GM19438 (cell line): ENCODE results near the gene SMC4.
A peak's percentile ranks its signal among the peaks of the same experiment; 100 is the strongest.
"Not testable (repeated sequence)": the region's sequence is repeated elsewhere in the genome, so short reads cannot be mapped to it uniquely, and the experiment has no call there.

Source experiments
- ATAC-seq: cut with Tn5 transposase; IDR thresholded peaks from one replicate; pipeline ENCODE4 v1.9.1; 2021; ENCODE audit warnings: low read depth; ENCODE audit not compliant: unreplicated experiment

SMC4 gene

GRCh38 chr3:160399125-160400029 lies at the start of gene SMC4, which contains the start of gene IFT80:
Gene SMC4, plus strand, starts transcription at chr3:160399650. Its CDS starts 1,177 bp downstream, at chr3:160400827.
Gene IFT80, minus strand, starts transcription at chr3:160399225. Its CDS starts 14,625 bp downstream, at chr3:160384600.
- ATAC-seq: peak; percentile 94

- ATAC-seq: no peak
Observed at GRCh38 chr3:160355826-160356225, 43.6 kb upstream of the SMC4 start.

- not testable (repeated sequence) for ATAC-seq
Observed at GRCh38 chr3:160362896-160363295, 36.6 kb upstream of the SMC4 start.

- ATAC-seq: no peak
Observed at GRCh38 chr3:160365869-160366522, 33.5 kb upstream of the SMC4 start.

- no peak for ATAC-seq
Observed at GRCh38 chr3:160368804-160369203, 30.6 kb upstream of the SMC4 start.

- ATAC-seq: no peak
Observed at GRCh38 chr3:160369784-160370183, 29.7 kb upstream of the SMC4 start.

- ATAC-seq: no peak
Observed at GRCh38 chr3:160370987-160371857, 28.2 kb upstream of the SMC4 start.

- no peak for ATAC-seq
Observed at GRCh38 chr3:160372780-160373179, 26.7 kb upstream of the SMC4 start.

GRCh38 chr3:160373655-160374054 lies 25.8 kb upstream of the SMC4 start:
- no peak for ATAC-seq

- ATAC-seq: no peak
Observed at GRCh38 chr3:160374472-160374871, 25.0 kb upstream of the SMC4 start.

- no peak for ATAC-seq
Observed at GRCh38 chr3:160374925-160375324, 24.5 kb upstream of the SMC4 start.

GRCh38 chr3:160376681-160377080 lies 22.8 kb upstream of the SMC4 start:
- no peak for ATAC-seq

- ATAC-seq: no peak
Observed at GRCh38 chr3:160378331-160379109, 20.9 kb upstream of the SMC4 start.

GRCh38 chr3:160379628-160380214 lies 19.7 kb upstream of the SMC4 start:
- ATAC-seq: no peak

GRCh38 chr3:160381470-160381869 lies 18.0 kb upstream of the SMC4 start:
- ATAC-seq: no peak

GRCh38 chr3:160384639-160385318 lies 14.7 kb upstream of the SMC4 start:
- no peak for ATAC-seq

GRCh38 chr3:160390565-160391138 lies 8.8 kb upstream of the SMC4 start:
- no peak for ATAC-seq

- ATAC-seq: no peak
Observed at GRCh38 chr3:160392798-160393197, 6.7 kb upstream of the SMC4 start.
